ENCODE measurements around the gene DNAAF3. TPM values are rescaled to one million over a fixed set of nuclear protein-coding genes. Genes with fewer than 3 reads are reported as not detected.
A peak's percentile ranks its signal among the peaks of the same experiment; 100 is the strongest.

Gene DNAAF3
- total RNA-seq, 1 experiment from 2014 or later: 52.8 TPM

DNA sequence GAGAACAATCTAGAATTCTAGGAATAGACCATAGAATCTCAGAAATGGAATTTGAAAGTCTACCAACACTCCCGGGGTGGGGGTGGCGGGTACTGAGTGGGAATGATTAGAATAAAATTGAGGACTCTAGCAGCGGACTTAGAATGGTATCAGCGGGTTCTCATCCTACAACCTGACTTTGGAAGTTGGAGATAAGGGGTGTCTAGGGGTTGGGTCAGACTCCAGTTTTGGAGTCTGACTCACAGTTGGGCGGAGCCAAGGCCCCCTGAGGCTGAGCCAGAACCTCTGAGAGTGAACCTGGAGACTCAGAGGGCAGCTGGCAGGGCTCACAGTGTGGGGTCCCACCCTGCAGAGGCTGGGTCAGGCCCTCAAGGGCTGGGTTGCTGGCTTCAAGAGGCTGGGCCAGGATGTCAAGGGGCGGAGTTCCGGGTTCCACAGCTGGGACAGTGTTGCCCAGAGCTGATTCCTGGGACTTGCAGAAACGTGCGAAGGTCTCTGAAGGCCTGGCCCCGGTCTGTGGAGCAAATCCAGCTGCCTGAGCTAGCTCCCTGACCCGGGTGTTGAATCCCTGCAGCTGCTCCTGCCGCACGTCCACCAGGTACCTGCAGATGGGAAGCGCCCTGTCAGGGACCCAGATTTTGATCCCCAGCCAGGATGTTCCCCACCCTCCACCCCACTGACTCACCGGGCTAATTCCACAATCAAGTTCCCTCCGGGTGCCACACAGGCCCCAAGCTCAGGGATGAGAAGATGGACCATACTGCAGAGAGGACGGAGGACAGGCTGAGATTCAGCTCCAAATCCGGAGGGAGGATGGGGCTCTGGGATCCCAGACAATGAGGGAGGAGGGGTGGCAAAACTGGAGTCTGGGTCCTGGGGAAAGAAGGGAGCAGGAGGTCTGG, 7.3 kb downstream of the DNAAF3 start:
- no peak for TF ChIP-seq EZH2 (IDR thresholded peaks at IDR 0.05)
- peak; percentile 72 for TF ChIP-seq POLR2AphosphoS5 (IDR thresholded peaks at IDR 0.05; ENCODE audit: low read depth, low read length)
- no peaks in the 10 kb centered on the region for H3K9me3 ChIP-seq (ENCODE audit: control insufficient read depth in 1 of 2, insufficient read depth in 1 of 2, low read depth in 1 of 2, low read length in 2 of 2)
- CTCF ChIA-PET: interaction anchor here (0.6 to 3.0 kb wide), 8 partner anchors 12 to 69 kb away, joined by 3 to 53 read pairs (median 4); partner anchors contain the start of genes PTPRH and TNNT1
- no peaks in the 10 kb centered on the region for H3K9me2 ChIP-seq (ENCODE audit: insufficient read depth)
- no peak overlapping the region for H2AFZ ChIP-seq (ENCODE audit: low read depth, low read length, poor library complexity, severe bottlenecking)
- ATAC-seq (peak; percentile 51), DNase-seq (ENCODE audit: low read depth, low spot score) (no peak)
- H3K4me2 ChIP-seq (ENCODE audit: low read length): peak overlapping the region; percentile 96
- no peaks in the 10 kb centered on the region for H4K20me1 ChIP-seq (ENCODE audit: insufficient read depth)
- BruUV-seq (replicated peaks): TSS peak; percentile 63
- intact Hi-C loops (cut with micrococcal nuclease): loop anchor here (5.0 kb wide), 1 partner anchor 77 kb away; no protein-coding TSS in a partner anchor
- peak overlapping the region; percentile 67 to 74 for H3K4me3 ChIP-seq (replicated peaks in 1 of 2; ENCODE audit: low read depth in 1 of 2, low read length in 2 of 2)
- POLR2A ChIA-PET: interaction anchor here (0.5 to 2.9 kb wide), 7 partner anchors 12 to 472 kb away, joined by 3 to 24 read pairs (median 4); partner anchors contain the start of genes PPP6R1 and PTPRH
- H3K9ac ChIP-seq (ENCODE audit: low read length): peak overlapping the region; percentile 81
- no peaks in the 10 kb centered on the region for H3K27me3 ChIP-seq (ENCODE audit: insufficient read depth, low read length)
- peaks cover 13 to 51% of the 10 kb centered on the region in 2 experiments for H3K4me1 ChIP-seq (ENCODE audit: control insufficient read depth in 1 of 2, insufficient read depth in 2 of 2, low read length in 2 of 2)
- H3K36me3 ChIP-seq (ENCODE audit: control insufficient read depth in 1 of 2, insufficient read depth in 2 of 2, low read length in 2 of 2): no peaks in the 10 kb centered on the region; a peak in 1 of 4 replicates
- RAD21 ChIA-PET (ENCODE audit: low non-redundant PET in 1 of 2, low total read pairs in 2 of 2, uncharacterized antibody in 2 of 2, unreplicated experiment in 2 of 2): interaction anchor here (1.4 to 2.6 kb wide), 3 partner anchors 12 to 18 kb away, joined by 9 to 13 read pairs (median 11); no protein-coding TSS in a partner anchor
- H3K27ac ChIP-seq (ENCODE audit: low read depth, low read length): peak overlapping the region; percentile 78
- H3K79me2 ChIP-seq (ENCODE audit: insufficient read depth, low read length): peaks cover 12% of the 10 kb centered on the region

DNA sequence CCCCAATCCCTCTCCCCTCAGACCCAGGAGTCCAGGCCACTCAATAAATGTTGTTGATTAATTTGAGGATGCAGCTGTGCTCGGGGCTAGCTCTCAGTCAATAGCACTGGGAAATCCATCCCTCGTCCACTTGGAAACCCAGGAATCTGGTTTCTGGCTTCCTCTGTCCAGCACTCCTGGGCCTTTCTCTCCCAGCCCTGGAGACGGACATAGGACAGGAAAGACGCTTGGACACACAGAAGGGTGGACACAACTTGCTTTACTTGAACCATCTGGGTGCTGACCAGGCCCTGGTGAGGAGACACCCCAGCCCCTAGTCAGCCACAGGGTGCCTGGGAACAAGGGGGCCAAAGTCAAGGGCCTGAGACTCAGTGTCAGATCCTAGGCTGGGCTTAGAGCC, 8.0 kb downstream of the DNAAF3 start:
- CTCF ChIA-PET: interaction anchor here (0.9 to 3.0 kb wide), 5 partner anchors 11 to 49 kb away, joined by 3 to 53 read pairs (median 3); partner anchors contain the start of gene TNNT1
- no peak for DNase-seq (ENCODE audit: low read depth, low spot score)
- no peak for ATAC-seq
- intact Hi-C loops (cut with micrococcal nuclease): loop anchor here (5.0 kb wide), 1 partner anchor 76 kb away; no protein-coding TSS in a partner anchor
- Histone ChIP-seq H3K79me2 (ENCODE audit: insufficient read depth, low read length) (peaks cover 12% of the 10 kb centered on the region), H3K4me1 (ENCODE audit: control insufficient read depth in 1 of 2, insufficient read depth in 2 of 2, low read length in 2 of 2) (peaks cover 13 to 51% of the 10 kb centered on the region in 2 experiments), H3K27me3 (ENCODE audit: insufficient read depth, low read length) (no peaks in the 10 kb centered on the region), H3K27ac (ENCODE audit: low read depth, low read length) (peak overlapping the region; percentile 78), H4K20me1 (ENCODE audit: insufficient read depth) (no peaks in the 10 kb centered on the region), H3K9me2 (ENCODE audit: insufficient read depth) (no peaks in the 10 kb centered on the region), H2AFZ (ENCODE audit: low read depth, low read length, poor library complexity, severe bottlenecking) (no peak overlapping the region), H3K9ac (ENCODE audit: low read length) (peak overlapping the region; percentile 81), H3K4me2 (ENCODE audit: low read length) (peak overlapping the region; percentile 96), H3K4me3 (replicated peaks in 1 of 2; ENCODE audit: low read depth in 1 of 2, low read length in 2 of 2) (peak overlapping the region in 1 of 2 experiments; percentile 74; a peak in 3 of 4 replicates), H3K36me3 (ENCODE audit: control insufficient read depth in 1 of 2, insufficient read depth in 2 of 2, low read length in 2 of 2) (no peaks in the 10 kb centered on the region; a peak in 1 of 4 replicates), H3K9me3 (ENCODE audit: control insufficient read depth in 1 of 2, insufficient read depth in 1 of 2, low read depth in 1 of 2, low read length in 2 of 2) (no peaks in the 10 kb centered on the region)
- TF ChIP-seq, protein P1, sequence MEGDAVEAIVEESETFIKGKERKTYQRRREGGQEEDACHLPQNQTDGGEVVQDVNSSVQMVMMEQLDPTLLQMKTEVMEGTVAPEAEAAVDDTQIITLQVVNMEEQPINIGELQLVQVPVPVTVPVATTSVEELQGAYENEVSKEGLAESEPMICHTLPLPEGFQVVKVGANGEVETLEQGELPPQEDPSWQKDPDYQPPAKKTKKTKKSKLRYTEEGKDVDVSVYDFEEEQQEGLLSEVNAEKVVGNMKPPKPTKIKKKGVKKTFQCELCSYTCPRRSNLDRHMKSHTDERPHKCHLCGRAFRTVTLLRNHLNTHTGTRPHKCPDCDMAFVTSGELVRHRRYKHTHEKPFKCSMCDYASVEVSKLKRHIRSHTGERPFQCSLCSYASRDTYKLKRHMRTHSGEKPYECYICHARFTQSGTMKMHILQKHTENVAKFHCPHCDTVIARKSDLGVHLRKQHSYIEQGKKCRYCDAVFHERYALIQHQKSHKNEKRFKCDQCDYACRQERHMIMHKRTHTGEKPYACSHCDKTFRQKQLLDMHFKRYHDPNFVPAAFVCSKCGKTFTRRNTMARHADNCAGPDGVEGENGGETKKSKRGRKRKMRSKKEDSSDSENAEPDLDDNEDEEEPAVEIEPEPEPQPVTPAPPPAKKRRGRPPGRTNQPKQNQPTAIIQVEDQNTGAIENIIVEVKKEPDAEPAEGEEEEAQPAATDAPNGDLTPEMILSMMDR (IDR thresholded peaks at IDR 0.05 in 2 of 3, conservative IDR thresholded peaks at IDR 0.05 in 1 of 3; ENCODE audit: borderline replicate concordance in 1 of 3, insufficient read depth in 1 of 3, low read depth in 2 of 3, low read length in 2 of 3): no peak
- TF ChIP-seq EZH2phosphoT487 (IDR thresholded peaks at IDR 0.05; ENCODE audit: borderline replicate concordance) (no peak), FOSL1 (IDR thresholded peaks at IDR 0.05; ENCODE audit: low read depth) (no peak), TCF7L2 (IDR thresholded peaks at IDR 0.05; ENCODE audit: borderline replicate concordance, extremely low read depth, insufficient read depth, insufficient read length) (no peak), ELF1 (IDR thresholded peaks at IDR 0.05; ENCODE audit: borderline replicate concordance, low read depth) (no peak)
- TF ChIP-seq, protein P2, sequence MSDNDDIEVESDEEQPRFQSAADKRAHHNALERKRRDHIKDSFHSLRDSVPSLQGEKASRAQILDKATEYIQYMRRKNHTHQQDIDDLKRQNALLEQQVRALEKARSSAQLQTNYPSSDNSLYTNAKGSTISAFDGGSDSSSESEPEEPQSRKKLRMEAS (IDR thresholded peaks at IDR 0.05): no peak
- POLR2A ChIA-PET: interaction anchor here (0.7 to 2.9 kb wide), 4 partner anchors 12 to 51 kb away, joined by 3 to 24 read pairs (median 3); partner anchors contain the start of gene PTPRH
- no TSS peak for BruUV-seq (replicated peaks)
- RAD21 ChIA-PET (ENCODE audit: low non-redundant PET in 1 of 2, low total read pairs in 2 of 2, uncharacterized antibody in 2 of 2, unreplicated experiment in 2 of 2): interaction anchor here (0.7 to 2.6 kb wide), 3 partner anchors 12 to 297 kb away, joined by 3 to 13 read pairs (median 11); no protein-coding TSS in a partner anchor

Measured in HCT116 (cell line).